ENCODE measurements around the gene BATF3.

DNA sequence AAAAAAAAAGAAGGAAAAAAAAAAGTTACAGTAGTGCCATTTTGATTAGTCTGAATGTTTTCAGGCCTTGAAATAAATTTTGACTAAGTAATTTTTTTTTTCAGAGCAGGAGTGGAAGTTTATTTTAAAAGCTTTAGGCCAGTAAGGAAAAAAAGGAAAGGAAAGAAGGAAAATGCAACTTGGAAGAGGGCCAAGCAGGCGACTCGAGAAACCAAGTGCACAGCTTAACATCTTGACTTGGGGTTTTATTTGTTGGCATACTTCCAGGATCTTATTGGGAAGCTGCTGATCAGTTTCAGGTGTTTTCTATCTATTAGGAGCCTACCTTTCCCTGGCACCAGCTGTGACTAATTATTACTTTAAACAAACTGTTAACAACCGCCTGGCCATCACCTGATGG is 49.4 kb downstream of the BATF3 start:
- no peak for TF ChIP-seq CTCF (IDR thresholded peaks at IDR 0.05)
- TF ChIP-seq POLR2A (IDR thresholded peaks at IDR 0.05), result no peak
- no peak for TF ChIP-seq EP300 (IDR thresholded peaks at IDR 0.05)
- TF ChIP-seq POLR2AphosphoS5 (IDR thresholded peaks at IDR 0.05), result no peak
